ENCODE results near the gene LYG2. TPM values are rescaled to one million over a fixed set of nuclear protein-coding genes. Genes with fewer than 3 reads are reported as not detected.
A peak's percentile ranks its signal among the peaks of the same experiment; 100 is the strongest.
"Not testable (repeated sequence)": the region's sequence is repeated elsewhere in the genome, so short reads cannot be mapped to it uniquely, and the experiment has no call there.

LYG2 gene
- polyA plus RNA-seq (ENCODE audit: low read depth in 6 of 6) = not detected

GRCh38 chr2:99255491-99256318 is at the start of gene LYG2:
Gene LYG2 (minus strand): TSS chr2:99255666. CDS start chr2:99254260, 1,406 bp downstream.
- no peaks in the 10 kb centered on the region for H3K27me3 Mint-ChIP-seq
- H3K4me1 Mint-ChIP-seq = no peaks in the 10 kb centered on the region
- H3K36me3 Mint-ChIP-seq = no peaks in the 10 kb centered on the region
- H3K9me3 Mint-ChIP-seq = peaks cover 0 to 11% (median 0%) of the 10 kb centered on the region in 7 donors
- no peak within 1 kb of the TSS for H3K4me3 Mint-ChIP-seq
- no peak within 1 kb of the TSS for H3K27ac Mint-ChIP-seq
- DNase-seq (no peak), ATAC-seq (ENCODE audit: low read depth in 2 of 2) (no peak)

GRCh38 chr2:99301097-99301496 is 45.6 kb upstream of the LYG2 start, which contains the start of gene LYG1:
Gene LYG1 (minus strand): TSS chr2:99301197. CDS start chr2:99295670, 5,527 bp downstream.
- H3K4me3 Mint-ChIP-seq; H3K9me3 Mint-ChIP-seq; H3K27me3 Mint-ChIP-seq; H3K4me1 Mint-ChIP-seq; DNase-seq; ATAC-seq (ENCODE audit: low read depth in 2 of 2); H3K27ac Mint-ChIP-seq: not testable (repeated sequence)
- H3K36me3 Mint-ChIP-seq = peaks cover 12 to 22% of the 10 kb centered on the region in 2 donors

- Mint-ChIP-seq H3K27ac (no peak overlapping the region), H3K4me3 (no peak overlapping the region), H3K27me3 (no peaks in the 10 kb centered on the region), H3K9me3 (peaks cover 0 to 7% (median 0%) of the 10 kb centered on the region in 7 donors), H3K4me1 (no peaks in the 10 kb centered on the region), H3K36me3 (peaks cover 18 to 21% of the 10 kb centered on the region in 2 donors)
- no peak for ATAC-seq (ENCODE audit: low read depth in 2 of 2)
- DNase-seq = no peak
These were observed 44.1 kb upstream of the LYG2 start for GRCh38 chr2:99299580-99299979.

GRCh38 chr2:99297994-99298393 is 42.5 kb upstream of the LYG2 start:
- DNase-seq (no peak), ATAC-seq (ENCODE audit: low read depth in 2 of 2) (no peak)
- Mint-ChIP-seq H3K27me3 (no peaks in the 10 kb centered on the region), H3K4me3 (no peak overlapping the region), H3K4me1 (no peaks in the 10 kb centered on the region), H3K36me3 (peaks cover 8 to 17% of the 10 kb centered on the region in 2 donors), H3K9me3 (peaks cover 0 to 7% (median 0%) of the 10 kb centered on the region in 7 donors), H3K27ac (no peak overlapping the region)

- Mint-ChIP-seq H3K36me3 (peaks cover 10 to 18% of the 10 kb centered on the region in 2 donors), H3K9me3 (peaks cover 0 to 16% (median 8%) of the 10 kb centered on the region in 7 donors), H3K27me3 (no peaks in the 10 kb centered on the region), H3K4me3 (no peak overlapping the region), H3K27ac (peak overlapping the region in 1 of 6 donors; percentile 47), H3K4me1 (no peaks in the 10 kb centered on the region)
- ATAC-seq (ENCODE audit: low read depth in 2 of 2) (no peak), DNase-seq (no peak)
These were observed 30.1 kb upstream of the LYG2 start for GRCh38 chr2:99285526-99285925.

- no peak overlapping the region for H3K4me3 Mint-ChIP-seq
- DNase-seq = no peak
- H3K27ac Mint-ChIP-seq = no peak overlapping the region
- H3K36me3 Mint-ChIP-seq = peaks cover 19 to 25% of the 10 kb centered on the region in 2 donors
- no peak for ATAC-seq (ENCODE audit: low read depth in 2 of 2)
- no peaks in the 10 kb centered on the region for H3K4me1 Mint-ChIP-seq
- H3K27me3 Mint-ChIP-seq = no peaks in the 10 kb centered on the region
- H3K9me3 Mint-ChIP-seq = peaks cover 0 to 32% (median 19%) of the 10 kb centered on the region in 7 donors
These were observed 24.7 kb upstream of the LYG2 start for GRCh38 chr2:99279969-99280695.

- DNase-seq (no peak), ATAC-seq (ENCODE audit: low read depth in 2 of 2) (no peak)
- Mint-ChIP-seq H3K27me3 (no peaks in the 10 kb centered on the region), H3K4me1 (no peaks in the 10 kb centered on the region), H3K27ac (no peak overlapping the region), H3K4me3 (no peak overlapping the region), H3K9me3 (peaks cover 0 to 32% (median 19%) of the 10 kb centered on the region in 7 donors), H3K36me3 (peaks cover 14 to 25% of the 10 kb centered on the region in 2 donors)
These were observed 23.4 kb upstream of the LYG2 start for GRCh38 chr2:99278793-99279291.

- H3K9me3 Mint-ChIP-seq = peaks cover 0 to 29% (median 16%) of the 10 kb centered on the region in 7 donors
- H3K4me3 Mint-ChIP-seq; ATAC-seq (ENCODE audit: low read depth in 2 of 2); H3K27ac Mint-ChIP-seq; H3K4me1 Mint-ChIP-seq; DNase-seq; H3K27me3 Mint-ChIP-seq: not testable (repeated sequence)
- H3K36me3 Mint-ChIP-seq = peaks cover 10 to 20% of the 10 kb centered on the region in 2 donors
These were observed 22.8 kb upstream of the LYG2 start for GRCh38 chr2:99278195-99278765.

GRCh38 chr2:99275882-99276281 is 20.4 kb upstream of the LYG2 start:
- Mint-ChIP-seq H3K27me3 (no peaks in the 10 kb centered on the region), H3K27ac (no peak overlapping the region), H3K4me3 (no peak overlapping the region), H3K9me3 (peaks cover 4 to 38% (median 20%) of the 10 kb centered on the region in 7 donors), H3K36me3 (peaks cover 8 to 21% of the 10 kb centered on the region in 2 donors), H3K4me1 (no peaks in the 10 kb centered on the region)
- DNase-seq (no peak), ATAC-seq (ENCODE audit: low read depth in 2 of 2) (no peak)

GRCh38 chr2:99261242-99261641 is 5.8 kb upstream of the LYG2 start:
- DNase-seq = no peak
- H3K27me3 Mint-ChIP-seq = no peaks in the 10 kb centered on the region
- no peak overlapping the region for H3K27ac Mint-ChIP-seq
- H3K9me3 Mint-ChIP-seq = peaks cover 0 to 11% (median 0%) of the 10 kb centered on the region in 7 donors
- no peaks in the 10 kb centered on the region for H3K4me1 Mint-ChIP-seq
- H3K36me3 Mint-ChIP-seq = peaks cover 0 to 4% of the 10 kb centered on the region in 2 donors
- ATAC-seq (ENCODE audit: low read depth in 2 of 2) = no peak
- no peak overlapping the region for H3K4me3 Mint-ChIP-seq

- Mint-ChIP-seq H3K9me3 (peaks cover 0 to 11% (median 0%) of the 10 kb centered on the region in 7 donors), H3K4me3 (no peak overlapping the region), H3K27me3 (no peaks in the 10 kb centered on the region), H3K36me3 (peaks cover 0 to 4% of the 10 kb centered on the region in 2 donors), H3K4me1 (no peaks in the 10 kb centered on the region), H3K27ac (no peak overlapping the region)
- ATAC-seq (ENCODE audit: low read depth in 2 of 2) (no peak), DNase-seq (no peak)
These were observed 4.7 kb upstream of the LYG2 start for GRCh38 chr2:99260184-99260583.

- ATAC-seq (ENCODE audit: low read depth in 2 of 2) = no peak
- H3K27ac Mint-ChIP-seq = no peak overlapping the region
- DNase-seq = no peak
- peaks cover 0 to 4% of the 10 kb centered on the region in 2 donors for H3K36me3 Mint-ChIP-seq
- H3K9me3 Mint-ChIP-seq = peaks cover 0 to 11% (median 0%) of the 10 kb centered on the region in 7 donors
- no peaks in the 10 kb centered on the region for H3K27me3 Mint-ChIP-seq
- no peaks in the 10 kb centered on the region for H3K4me1 Mint-ChIP-seq
- no peak overlapping the region for H3K4me3 Mint-ChIP-seq
These were observed 4.0 kb upstream of the LYG2 start for GRCh38 chr2:99259465-99259864.

- no peaks in the 10 kb centered on the region for H3K4me1 Mint-ChIP-seq
- ATAC-seq (ENCODE audit: low read depth in 2 of 2) = no peak
- H3K36me3 Mint-ChIP-seq = no peaks in the 10 kb centered on the region
- H3K9me3 Mint-ChIP-seq = peaks cover 0 to 11% (median 0%) of the 10 kb centered on the region in 7 donors
- H3K27ac Mint-ChIP-seq = no peak overlapping the region
- no peak overlapping the region for H3K4me3 Mint-ChIP-seq
- no peaks in the 10 kb centered on the region for H3K27me3 Mint-ChIP-seq
- DNase-seq = no peak
These were observed 1.2 kb upstream of the LYG2 start for GRCh38 chr2:99256677-99257076.

All from naive B cell (primary cell).